Measurements from ENCODE around the gene POU2F3.

The POU2F3 gene

GRCh38 chr11:120226242-120226641, 13.7 kb upstream of the POU2F3 start:
- no peak for DNase-seq (ENCODE audit: low spot score)

DNA sequence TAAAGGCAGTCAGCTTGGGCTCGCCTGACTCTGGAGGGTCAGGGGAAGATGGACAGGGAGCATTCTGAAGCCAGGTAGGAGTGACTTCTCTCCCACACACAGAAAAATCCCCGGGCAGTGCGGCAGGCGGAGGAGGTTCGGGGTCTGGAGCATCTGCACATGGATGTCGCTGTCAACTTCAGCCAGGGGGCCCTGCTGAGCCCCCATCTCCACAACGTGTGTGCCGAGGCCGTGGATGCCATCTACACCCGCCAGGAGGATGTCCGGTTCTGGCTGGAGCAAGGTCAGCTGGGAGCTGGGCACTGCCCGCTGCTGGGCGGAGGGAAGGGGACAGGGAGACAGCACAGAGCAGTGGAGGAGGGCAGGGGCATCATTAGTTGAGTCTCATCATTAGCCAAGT, 13.2 kb upstream of the POU2F3 start:
- DNase-seq (ENCODE audit: low spot score) = no peak

DNA sequence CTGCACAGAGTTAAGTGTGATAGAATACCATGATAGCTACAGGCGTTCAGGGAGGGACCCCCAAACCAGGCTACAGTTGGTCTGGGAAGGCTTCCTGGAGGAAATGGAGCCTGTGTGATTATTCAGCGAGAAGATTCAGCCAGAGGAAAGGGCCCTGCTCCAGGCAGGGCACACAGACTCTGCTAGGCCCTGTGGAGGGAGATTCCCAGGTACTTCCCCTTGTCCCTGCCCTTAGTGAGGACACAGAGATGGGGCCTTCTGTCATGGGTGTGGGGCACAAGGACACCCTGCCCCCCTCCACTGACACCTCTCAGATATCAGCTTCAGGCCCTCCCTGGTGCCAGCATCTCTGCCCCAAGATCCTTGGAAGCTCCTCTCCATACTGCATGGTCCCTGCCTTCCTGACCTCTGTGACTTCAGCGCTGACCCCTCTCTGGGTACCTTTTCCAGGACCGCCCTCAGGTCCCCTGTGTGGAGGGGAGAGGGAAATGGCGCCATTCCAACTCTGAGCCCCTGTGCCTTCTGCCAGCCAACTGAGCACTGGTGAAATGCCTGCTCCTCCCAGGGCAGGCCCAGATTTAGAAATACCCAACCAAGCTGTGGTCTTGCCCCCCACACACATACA, 12.6 kb upstream of the POU2F3 start:
- DNase-seq (ENCODE audit: low spot score) = no peak

DNA sequence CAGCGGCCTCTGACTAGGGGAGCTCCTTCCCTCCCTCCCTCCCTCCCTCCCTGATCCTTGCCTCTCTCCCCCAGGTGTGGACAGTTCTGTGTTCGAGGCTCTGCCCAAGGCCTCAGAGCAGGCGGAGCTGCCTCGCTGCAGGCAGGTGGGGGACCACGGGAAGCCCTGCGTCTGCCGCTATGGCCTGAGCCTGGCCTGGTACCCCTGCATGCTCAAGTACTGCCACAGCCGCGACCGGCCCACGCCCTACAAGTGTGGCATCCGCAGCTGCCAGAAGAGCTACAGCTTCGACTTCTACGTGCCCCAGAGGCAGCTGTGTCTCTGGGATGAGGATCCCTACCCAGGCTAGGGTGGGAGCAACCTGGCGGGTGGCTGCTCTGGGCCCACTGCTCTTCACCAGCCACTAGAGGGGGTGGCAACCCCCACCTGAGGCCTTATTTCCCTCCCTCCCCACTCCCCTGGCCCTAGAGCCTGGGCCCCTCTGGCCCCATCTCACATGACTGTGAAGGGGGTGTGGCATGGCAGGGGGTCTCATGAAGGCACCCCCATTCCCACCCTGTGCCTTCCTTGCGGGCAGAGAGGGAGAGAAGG, 11.1 kb upstream of the POU2F3 start:
- no peak for DNase-seq (ENCODE audit: low spot score)

DNA sequence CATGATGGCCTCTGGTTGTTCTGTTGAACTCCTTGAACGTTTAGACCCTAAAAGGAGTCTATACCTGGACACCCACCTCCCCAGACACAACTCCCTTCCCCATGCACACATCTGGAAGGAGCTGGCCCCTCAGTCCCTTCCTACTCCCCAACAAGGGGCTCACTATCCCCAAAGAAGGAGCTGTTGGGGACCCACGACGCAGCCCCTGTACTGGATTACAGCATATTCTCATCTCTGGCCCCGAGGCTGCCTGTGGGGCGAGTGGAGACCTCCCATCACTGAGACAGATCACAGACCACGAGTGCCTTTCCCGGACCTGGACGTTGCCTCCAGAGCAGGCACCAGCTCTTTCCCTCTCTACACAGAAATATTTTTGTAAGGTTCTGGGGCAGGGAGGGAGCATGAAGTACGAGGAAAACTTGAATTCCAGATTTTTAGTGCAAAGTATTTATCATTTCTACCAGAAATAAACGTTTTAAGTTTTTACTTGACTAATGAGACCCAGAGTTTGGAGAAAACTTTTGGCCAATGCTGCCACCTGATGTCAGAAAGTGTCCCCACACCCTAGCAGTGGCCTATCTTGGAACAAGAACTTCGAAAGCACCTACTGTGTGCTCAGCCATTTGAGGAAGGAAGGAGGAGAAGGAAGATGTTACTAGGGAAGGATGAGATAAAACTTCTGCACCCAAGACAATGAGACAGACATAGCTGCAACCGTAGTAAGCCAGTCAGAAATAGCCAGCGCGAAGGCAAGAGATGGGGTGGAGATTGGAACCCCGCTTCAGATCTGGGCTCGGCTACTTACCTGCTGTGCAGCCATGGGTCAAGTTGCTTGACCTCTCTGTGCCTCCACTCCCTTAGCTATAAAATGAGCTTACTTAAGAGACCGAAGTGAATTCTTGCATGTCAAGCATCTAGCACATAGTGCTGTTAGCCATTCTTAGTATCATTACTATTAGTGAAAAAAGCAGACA, 10.2 kb upstream of the POU2F3 start:
- peak; percentile 22 for DNase-seq (ENCODE audit: low spot score)

DNA sequence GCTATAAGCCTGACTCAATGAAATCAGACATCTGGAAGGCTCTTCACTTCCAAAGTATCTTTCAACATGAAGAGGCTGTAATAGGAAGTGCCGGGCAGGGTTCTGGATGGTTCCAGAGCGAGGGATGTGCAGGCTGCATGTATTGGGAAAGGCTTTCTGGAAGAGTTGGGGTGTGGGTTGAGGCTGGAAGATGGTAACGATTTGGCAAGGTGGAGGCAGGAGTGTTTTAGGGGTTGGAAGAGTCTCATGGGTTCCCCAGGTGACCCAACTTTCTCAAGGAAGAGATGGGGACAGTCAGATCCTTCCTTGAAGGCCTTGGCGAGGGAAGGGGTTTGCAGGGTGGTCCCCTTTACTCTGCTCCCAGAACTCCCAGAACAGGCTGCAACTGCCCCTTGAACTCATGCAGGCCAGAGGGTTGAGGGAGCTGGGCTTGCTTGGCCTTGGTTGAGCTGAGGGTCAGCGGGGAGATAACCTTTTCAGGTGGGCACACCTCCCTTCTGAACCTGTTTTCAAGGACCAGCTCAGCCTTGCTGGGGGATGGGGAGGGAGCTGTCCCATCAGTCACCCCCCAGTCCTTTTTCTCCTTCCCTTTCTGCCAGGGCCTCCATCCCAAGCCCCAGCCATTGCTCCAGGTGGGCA, 9.4 kb upstream of the POU2F3 start:
- DNase-seq (ENCODE audit: low spot score) = no peak

- no peak for DNase-seq (ENCODE audit: low spot score)
Measured at GRCh38 chr11:120231963-120232362, 8.0 kb upstream of the POU2F3 start.

DNA sequence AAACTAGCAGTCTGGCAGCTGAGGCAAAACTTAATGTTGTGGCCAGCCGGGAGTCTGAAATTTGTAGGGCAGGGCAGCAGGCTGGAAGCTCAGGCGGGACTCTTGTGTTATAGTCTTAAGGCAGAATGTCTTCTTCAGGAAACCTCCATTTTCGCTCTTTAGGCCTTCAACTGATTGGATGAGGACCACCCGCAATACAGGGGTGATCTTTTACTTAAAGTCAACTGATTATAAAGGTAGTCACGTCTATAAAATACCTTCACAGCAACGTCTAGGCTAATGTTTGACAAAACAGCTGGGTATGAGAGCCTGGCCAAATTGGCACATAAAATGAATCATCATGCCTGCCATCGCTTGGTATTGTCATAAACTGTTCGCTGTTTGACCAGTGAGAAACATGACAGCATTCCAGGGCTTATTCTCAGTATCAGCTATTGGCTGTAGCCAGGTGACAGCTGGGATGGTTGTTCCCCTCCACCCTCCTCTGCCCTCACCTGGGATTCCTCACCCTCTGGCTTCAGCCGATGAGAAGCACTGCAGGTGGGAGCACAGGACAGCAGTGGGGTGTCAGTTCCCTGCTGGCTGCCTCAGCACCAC, 6.6 kb upstream of the POU2F3 start:
- no peak for DNase-seq (ENCODE audit: low spot score)

GRCh38 chr11:120235024-120235628, 4.8 kb upstream of the POU2F3 start:
- DNase-seq (ENCODE audit: low spot score) = peak; percentile 41

DNA sequence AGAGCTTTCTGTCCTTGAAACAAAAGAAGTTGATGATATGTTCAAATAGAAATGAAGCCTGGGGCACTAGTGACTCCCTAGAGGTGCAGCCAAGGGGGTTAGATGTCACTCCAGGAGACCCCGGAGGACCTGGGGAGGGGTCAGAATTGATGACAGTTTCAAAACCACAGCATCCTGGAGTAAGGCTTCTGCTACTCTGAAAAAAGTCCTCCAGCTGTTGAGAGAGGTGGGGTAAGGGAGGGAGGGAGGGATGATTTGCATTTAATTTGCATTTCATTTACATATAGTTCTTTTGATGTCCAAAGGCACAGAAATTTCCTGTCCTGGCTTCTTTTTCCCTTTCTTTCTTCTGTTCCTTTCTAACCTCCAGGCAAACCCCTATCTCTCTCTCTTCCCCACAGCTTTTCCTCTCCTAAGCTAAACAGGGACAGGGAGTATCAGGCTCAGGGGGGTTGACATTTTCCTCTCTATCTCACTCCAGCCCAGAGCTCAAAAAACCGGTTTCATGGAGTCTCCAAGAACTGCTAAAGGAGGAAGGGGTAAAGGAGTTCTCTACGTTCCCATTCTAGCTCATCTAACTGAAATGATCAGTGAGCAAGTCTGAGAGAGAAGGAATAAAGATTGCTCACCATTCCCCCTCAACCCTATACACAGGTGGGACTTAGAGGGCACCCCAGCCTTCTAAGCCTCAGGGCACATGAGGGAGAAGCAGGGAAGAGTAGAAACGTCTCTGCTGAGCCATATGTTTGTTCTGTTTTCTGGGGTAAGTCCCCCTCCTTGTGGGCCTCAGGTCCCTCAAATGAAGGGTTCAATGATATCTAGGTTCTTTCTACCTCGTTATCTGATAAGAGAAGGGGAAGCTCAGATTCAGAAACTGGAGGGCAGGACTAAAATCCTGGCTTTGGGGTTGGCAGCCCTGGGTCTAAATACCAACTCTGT, 3.5 kb upstream of the POU2F3 start:
- DNase-seq (ENCODE audit: low spot score) = peak; percentile 47

GRCh38 chr11:120238968-120239620, 846 bp upstream of the POU2F3 start:
- DNase-seq (ENCODE audit: low spot score) = no peak

DNA sequence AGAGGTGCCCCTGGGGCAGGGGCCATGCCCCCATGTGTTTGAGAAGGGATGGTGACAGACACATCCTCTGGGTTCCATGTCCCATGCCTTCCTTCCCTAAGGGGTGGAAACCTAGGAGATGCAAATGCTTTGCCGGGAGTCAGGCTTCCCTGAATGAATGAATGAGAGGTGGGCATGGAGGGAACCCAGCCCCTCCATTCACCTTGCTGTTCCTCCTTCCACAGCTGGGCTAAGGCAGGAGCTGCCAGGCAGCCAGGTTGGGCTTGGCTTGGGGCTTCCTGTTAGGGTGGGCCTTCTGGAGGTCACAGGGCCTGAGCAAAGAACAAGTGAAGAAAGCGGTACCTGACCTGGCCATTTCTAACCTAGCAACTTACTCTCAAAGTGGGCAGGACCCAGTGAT, 926 bp downstream of the POU2F3 start:
- DNase-seq (ENCODE audit: low spot score) = no peak

DNA sequence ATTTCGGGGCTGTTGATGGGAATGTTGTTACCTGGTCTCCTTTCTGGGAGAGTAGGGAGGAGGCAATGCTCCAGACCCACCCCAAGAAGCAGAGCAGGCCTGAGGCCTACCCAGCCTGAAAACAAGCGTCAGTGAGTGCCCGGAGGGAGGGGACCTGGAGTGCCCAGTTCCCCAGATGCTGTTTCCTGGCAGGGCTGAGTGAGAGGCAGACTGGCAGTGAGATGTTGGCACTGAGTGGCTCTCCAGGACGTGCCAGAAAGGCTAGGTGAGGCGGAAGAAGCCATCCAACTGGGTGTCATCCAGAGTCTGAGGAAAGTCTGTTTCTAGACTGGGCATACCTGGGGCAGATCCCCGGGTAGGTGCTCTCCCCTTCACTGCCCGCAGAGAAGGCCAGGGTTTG, 1.3 kb downstream of the POU2F3 start:
- DNase-seq (ENCODE audit: low spot score) = no peak

DNA sequence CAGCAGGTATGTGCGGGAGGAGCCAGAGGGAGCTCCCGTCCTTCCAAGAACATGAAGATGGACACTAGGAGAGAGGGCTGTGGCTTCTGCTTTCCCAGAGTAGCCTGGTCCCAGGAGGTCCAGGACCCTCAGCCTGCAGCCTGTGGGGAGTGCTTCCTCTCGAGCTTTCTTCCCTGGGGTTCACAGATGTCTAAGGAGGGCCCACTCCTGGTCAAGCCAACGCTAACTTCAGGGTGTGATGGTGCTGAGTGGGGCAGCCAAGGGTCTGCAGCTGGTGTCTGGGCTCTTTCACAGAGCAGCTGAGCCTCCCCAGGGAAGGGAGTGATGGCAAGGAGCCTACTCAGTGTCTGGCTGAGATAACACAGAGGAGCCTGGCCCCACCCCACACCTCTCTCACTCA, 3.3 kb downstream of the POU2F3 start:
- DNase-seq (ENCODE audit: low spot score) = no peak

DNA sequence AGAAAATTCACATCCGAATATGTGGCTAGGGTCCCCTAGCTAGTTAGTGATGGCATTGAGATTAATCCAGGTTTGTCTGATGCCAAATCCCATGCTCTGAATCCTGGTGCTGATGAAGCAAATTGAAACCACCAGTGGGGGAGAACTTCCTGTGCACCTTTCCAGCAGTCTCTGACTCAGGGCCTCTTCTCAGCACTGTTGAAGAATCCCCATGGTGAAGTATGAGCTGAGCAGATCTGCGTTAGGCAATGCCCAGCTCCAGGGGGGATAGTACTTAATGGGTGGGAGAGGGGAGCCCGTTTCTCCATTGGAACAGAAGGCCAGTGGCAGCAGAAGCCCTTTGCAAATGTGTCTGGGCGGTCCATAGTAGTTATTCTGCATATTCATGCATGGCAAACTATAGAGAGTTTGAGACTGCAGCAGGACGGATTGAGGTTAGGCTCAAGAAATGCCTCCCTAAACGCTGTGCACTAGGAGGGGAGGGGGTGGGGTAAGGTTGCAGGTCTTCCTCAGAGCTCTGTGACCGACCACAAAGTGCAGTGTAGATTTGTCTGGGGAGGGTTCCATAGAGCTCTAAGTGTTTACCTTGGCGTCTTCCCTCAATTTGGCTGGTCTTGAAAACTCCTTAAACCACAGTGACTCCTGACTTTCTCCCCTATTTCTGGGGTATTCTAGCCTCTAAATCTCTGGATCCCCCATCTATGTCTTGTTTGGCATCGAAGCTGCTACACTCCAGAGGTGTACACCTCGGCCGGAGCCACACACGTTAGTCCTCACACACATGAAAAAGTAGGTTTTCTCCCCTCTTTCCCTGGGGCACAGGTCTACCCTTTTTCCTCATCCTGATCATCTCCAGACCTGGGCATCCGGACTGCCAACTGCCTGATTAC, 4.8 kb downstream of the POU2F3 start:
- no peak for DNase-seq (ENCODE audit: low spot score)

DNA sequence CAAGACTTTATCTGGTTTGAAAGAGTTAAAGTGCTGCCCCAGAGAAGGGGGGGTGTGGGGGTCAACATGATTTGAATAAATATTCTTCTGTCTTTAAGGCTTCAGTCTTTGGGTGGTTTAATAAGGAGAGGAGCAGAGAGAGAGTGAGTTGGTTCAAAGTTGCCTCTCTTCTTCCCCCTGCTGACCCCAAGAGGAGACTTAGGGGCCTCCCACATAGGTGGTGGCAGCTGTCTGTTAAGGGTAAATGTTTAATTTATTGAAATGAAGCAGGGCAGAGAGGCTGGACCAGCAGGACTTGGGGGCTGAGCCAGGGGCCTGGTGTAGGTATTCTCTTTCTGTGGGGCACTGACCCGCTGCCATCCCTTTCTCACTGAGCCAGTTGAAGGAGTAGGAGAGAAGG, 5.5 kb downstream of the POU2F3 start:
- DNase-seq (ENCODE audit: low spot score) = no peak

- peak; percentile 86 for DNase-seq (ENCODE audit: low spot score)
Measured at GRCh38 chr11:120248551-120249278, 8.8 kb downstream of the POU2F3 start.

Data from RKO (cell line).